ENCODE measurements around the gene CADM4. TPM values are rescaled to one million over a fixed set of nuclear protein-coding genes. Genes with fewer than 3 reads are reported as not detected.
A peak's percentile ranks its signal among the peaks of the same experiment; 100 is the strongest.
"Not testable (repeated sequence)": the region's sequence is repeated elsewhere in the genome, so short reads cannot be mapped to it uniquely, and the experiment has no call there.

Gene CADM4
- polyA plus RNA-seq, 1 donor: 43.0 TPM

DNA sequence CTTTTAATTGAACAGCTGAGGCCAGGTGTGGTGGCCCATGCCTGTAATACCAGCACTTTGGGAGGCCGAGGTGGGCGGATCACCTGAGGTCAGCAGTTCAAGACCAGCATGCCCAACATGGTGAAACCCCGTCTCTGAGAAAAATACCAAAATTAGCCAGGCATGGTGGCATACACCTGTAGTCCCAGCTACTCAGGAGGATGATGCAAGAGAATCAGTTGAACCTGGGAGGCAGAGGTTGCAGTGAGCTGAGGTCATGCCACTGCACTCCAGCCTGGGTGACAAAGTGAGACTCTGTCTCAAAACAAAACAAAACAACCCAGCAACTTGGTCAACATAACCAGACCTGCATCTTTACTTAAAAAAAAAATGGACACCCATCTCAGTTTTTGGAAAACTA is 52.6 kb downstream of the CADM4 start:
- DNase-seq: not testable (repeated sequence)

DNA sequence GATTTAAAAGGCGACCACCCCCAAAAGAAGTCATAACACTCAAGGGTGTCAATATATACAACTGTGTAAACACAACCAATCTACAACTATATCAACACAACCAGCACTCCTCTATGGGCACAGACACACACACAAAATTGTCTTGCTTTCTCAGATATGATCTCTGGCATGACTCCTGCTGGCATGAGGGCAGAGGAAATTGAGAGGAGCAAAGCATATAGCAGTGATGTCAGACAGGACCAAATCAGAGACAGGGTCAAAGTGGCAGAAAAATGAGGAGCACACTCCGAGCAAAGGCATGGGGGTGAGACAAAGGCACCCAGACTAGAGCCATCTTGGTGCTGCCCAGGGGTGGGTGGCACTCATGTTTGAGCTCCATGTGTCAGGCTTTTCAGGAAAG is 53.3 kb downstream of the CADM4 start:
- no peak for DNase-seq

DNA sequence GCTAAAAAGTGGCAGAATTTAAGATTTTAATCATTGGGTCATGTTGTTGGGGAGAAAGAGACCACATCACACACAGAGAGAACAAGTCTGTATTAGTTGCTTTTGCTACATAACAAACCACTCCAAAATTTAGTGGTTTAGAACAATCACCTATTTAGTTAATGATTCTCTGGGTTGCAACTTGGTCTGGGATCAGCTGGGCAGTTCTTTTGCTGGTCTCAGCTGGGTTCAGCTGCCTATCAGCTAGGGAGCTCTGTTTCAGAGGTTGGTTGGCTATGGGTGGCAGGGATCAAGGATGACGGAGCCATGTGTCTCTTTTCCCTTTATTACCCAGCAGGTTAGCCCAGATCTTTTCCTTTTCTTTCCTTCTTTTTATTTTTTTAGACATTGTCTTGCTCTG is 55.2 kb downstream of the CADM4 start:
- no peak for DNase-seq

GRCh38 chr19:43582495-43582894 is 57.2 kb downstream of the CADM4 start:
- DNase-seq: no peak

DNA sequence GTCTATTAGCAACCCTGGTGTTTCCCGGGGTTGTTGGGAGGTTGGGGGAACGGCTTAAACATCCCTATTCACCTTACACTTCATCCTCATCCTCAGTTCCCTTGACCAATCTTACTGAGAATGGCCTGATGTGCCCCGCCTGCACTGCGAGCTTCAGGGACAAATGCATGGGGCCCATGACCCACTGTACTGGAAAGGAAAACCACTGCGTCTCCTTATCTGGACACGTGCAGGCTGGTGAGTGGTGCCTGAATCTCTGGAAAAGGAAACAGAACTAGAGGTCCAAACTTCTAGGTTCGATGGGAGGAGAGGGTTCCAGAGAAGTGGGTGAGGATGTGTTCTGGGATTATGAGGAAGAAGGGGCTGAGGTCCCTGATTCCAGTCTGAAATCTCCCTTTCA is 58.2 kb downstream of the CADM4 start:
- no peak for DNase-seq

DNA sequence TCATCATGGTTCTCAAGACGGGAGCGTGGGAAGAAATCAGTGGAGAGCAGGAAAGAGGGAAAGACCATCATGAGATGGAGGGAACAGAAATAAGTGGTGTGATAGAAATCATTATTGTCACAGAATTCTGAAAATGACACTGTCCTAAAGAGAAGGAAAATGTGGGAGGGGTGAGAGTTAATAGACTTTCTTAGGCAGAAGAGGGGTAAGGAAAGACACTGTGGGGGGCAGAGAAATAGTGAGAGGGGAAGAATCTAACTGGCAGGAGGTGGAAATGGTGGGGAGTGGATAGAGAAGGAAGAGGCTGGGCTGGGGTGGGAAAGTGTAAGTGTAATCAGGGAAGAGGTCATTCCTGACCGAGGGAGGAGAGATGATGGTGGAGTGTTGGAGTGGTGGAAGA is 60.9 kb downstream of the CADM4 start:
- DNase-seq: no peak

- DNase-seq: no peak
Measured at GRCh38 chr19:43575955-43576878, 63.4 kb downstream of the CADM4 start.

- peak; percentile 99 for DNase-seq
Measured at GRCh38 chr19:43575156-43575950, 64.3 kb downstream of the CADM4 start, which contains the start of the genes PINLYP and XRCC1. TSS of gene PINLYP (plus strand) at chr19:43575801. CDS start at chr19:43577192, 1,391 bp downstream. TSS of gene XRCC1 (minus strand) at chr19:43575527. CDS start at chr19:43575458, 69 bp downstream.

- no peak for DNase-seq
Measured at GRCh38 chr19:43574424-43575155, 65.1 kb downstream of the CADM4 start.

Other genes with a start within 250 kb of the CADM4 start
- gene TEX101, start 225.0 kb downstream of the CADM4 start, polyA plus RNA-seq (ENCODE audit: insufficient read length): not detected
- gene LYPD3, start 174.2 kb downstream of the CADM4 start, polyA plus RNA-seq (ENCODE audit: insufficient read length): 1.1 TPM
- gene PHLDB3, start 135.1 kb downstream of the CADM4 start, polyA plus RNA-seq (ENCODE audit: insufficient read length): 7.8 TPM
- gene ETHE1, start 112.6 kb downstream of the CADM4 start, polyA plus RNA-seq (ENCODE audit: insufficient read length): 25.4 TPM
- gene ZNF575, start 106.7 kb downstream of the CADM4 start, polyA plus RNA-seq (ENCODE audit: insufficient read length): 1.6 TPM
- gene XRCC1, start 64.3 kb downstream of the CADM4 start, polyA plus RNA-seq (ENCODE audit: insufficient read length): 58.6 TPM
- 19.2 TPM for gene PINLYP, start 64.0 kb downstream of the CADM4 start, polyA plus RNA-seq (ENCODE audit: insufficient read length)
- 19.5 TPM for gene IRGQ, start 43.7 kb downstream of the CADM4 start, polyA plus RNA-seq (ENCODE audit: insufficient read length)
- 11.6 TPM for gene ZNF576, start 43.3 kb downstream of the CADM4 start, polyA plus RNA-seq (ENCODE audit: insufficient read length)
- 1.1 TPM for gene SRRM5, start 27.8 kb downstream of the CADM4 start, polyA plus RNA-seq (ENCODE audit: insufficient read length)
- gene ZNF428, start 20.2 kb downstream of the CADM4 start, polyA plus RNA-seq (ENCODE audit: insufficient read length): 72.8 TPM
- 10.6 TPM for gene PLAUR, start 30.3 kb upstream of the CADM4 start, polyA plus RNA-seq (ENCODE audit: insufficient read length)
- not detected for gene IRGC, start 76.2 kb upstream of the CADM4 start, polyA plus RNA-seq (ENCODE audit: insufficient read length)
- gene SMG9, start 115.1 kb upstream of the CADM4 start, polyA plus RNA-seq (ENCODE audit: insufficient read length): 57.5 TPM
- gene KCNN4, start 141.1 kb upstream of the CADM4 start, polyA plus RNA-seq (ENCODE audit: insufficient read length): 1.6 TPM
- gene LYPD5, start 162.6 kb upstream of the CADM4 start, polyA plus RNA-seq (ENCODE audit: insufficient read length): 0.33 TPM
- gene ZNF283, start 187.5 kb upstream of the CADM4 start, polyA plus RNA-seq (ENCODE audit: insufficient read length): 24.5 TPM
- 19.2 TPM for gene ZNF404, start 244.1 kb upstream of the CADM4 start, polyA plus RNA-seq (ENCODE audit: insufficient read length)